Measurements from ENCODE around the gene MRPL23.

The MRPL23 gene

GRCh38 chr11:1994121-1994520 lies 47.0 kb downstream of the MRPL23 start:
- TF ChIP-seq BACH2 (CRISPR knock-in tag; IDR thresholded peaks at IDR 0.05; ENCODE audit: borderline replicate concordance) (no peak), ZNF8 (CRISPR knock-in tag; IDR thresholded peaks at IDR 0.05) (no peak), PPARA (CRISPR knock-in tag; IDR thresholded peaks at IDR 0.05; ENCODE audit: borderline replicate concordance) (no peak), ZNF565 (CRISPR knock-in tag; conservative IDR thresholded peaks at IDR 0.05; ENCODE audit: low read depth) (no peak), ESRRG (CRISPR knock-in tag; IDR thresholded peaks at IDR 0.05) (no peak), PATZ1 (CRISPR knock-in tag; IDR thresholded peaks at IDR 0.05; ENCODE audit: borderline replicate concordance) (no peak), SNAI2 (CRISPR knock-in tag; IDR thresholded peaks at IDR 0.05) (no peak), CSRNP3 (CRISPR knock-in tag; IDR thresholded peaks at IDR 0.05) (no peak), ZNF70 (CRISPR knock-in tag; IDR thresholded peaks at IDR 0.05) (no peak), ZFP30 (CRISPR knock-in tag; IDR thresholded peaks at IDR 0.05) (no peak), TSHZ2 (CRISPR knock-in tag; IDR thresholded peaks at IDR 0.05) (no peak), ZC3H10 (CRISPR knock-in tag; IDR thresholded peaks at IDR 0.05) (no peak)
- no peak for ATAC-seq

GRCh38 chr11:1997755-1998154 lies 50.6 kb downstream of the MRPL23 start, which contains the start of gene H19:
TSS of gene H19 (minus strand) at chr11:1997842.
- no peak for TF ChIP-seq ARNTL (CRISPR knock-in tag; IDR thresholded peaks at IDR 0.05; ENCODE audit: borderline replicate concordance, low read depth)
- TF ChIP-seq PPARA (CRISPR knock-in tag; IDR thresholded peaks at IDR 0.05; ENCODE audit: borderline replicate concordance) = no peak
- TF ChIP-seq CREB5 (CRISPR knock-in tag; IDR thresholded peaks at IDR 0.05; ENCODE audit: low read depth) = no peak
- ATAC-seq = peak; percentile 59

- ATAC-seq = peak; percentile 78
- TF ChIP-seq CSRNP3 (CRISPR knock-in tag; IDR thresholded peaks at IDR 0.05) (no peak), ZFP3 (CRISPR knock-in tag; IDR thresholded peaks at IDR 0.05) (no peak), ZNF8 (CRISPR knock-in tag; IDR thresholded peaks at IDR 0.05) (no peak), ESRRG (CRISPR knock-in tag; IDR thresholded peaks at IDR 0.05) (no peak)
Observed at GRCh38 chr11:1998290-1998689, 51.2 kb downstream of the MRPL23 start.

GRCh38 chr11:1998861-1999260 lies 51.7 kb downstream of the MRPL23 start:
- ATAC-seq = no peak
- TF ChIP-seq ZFP30 (CRISPR knock-in tag; IDR thresholded peaks at IDR 0.05) (no peak), ARNTL (CRISPR knock-in tag; IDR thresholded peaks at IDR 0.05; ENCODE audit: borderline replicate concordance, low read depth) (no peak), TCF4 (CRISPR knock-in tag; IDR thresholded peaks at IDR 0.05; ENCODE audit: borderline replicate concordance) (no peak), CSRNP3 (CRISPR knock-in tag; IDR thresholded peaks at IDR 0.05) (no peak), ZNF70 (CRISPR knock-in tag; IDR thresholded peaks at IDR 0.05) (no peak)

Data from SK-N-SH treated with all-trans-retinoic acid at 6 μM for 48 hours (cell line).